ENCODE data around the gene IL4R. TPM values are rescaled to one million over a fixed set of nuclear protein-coding genes. Genes with fewer than 3 reads are reported as not detected.

IL4R gene
- total RNA-seq, 2 donors from 2014 or later, result 30.7 to 89.2 TPM

DNA sequence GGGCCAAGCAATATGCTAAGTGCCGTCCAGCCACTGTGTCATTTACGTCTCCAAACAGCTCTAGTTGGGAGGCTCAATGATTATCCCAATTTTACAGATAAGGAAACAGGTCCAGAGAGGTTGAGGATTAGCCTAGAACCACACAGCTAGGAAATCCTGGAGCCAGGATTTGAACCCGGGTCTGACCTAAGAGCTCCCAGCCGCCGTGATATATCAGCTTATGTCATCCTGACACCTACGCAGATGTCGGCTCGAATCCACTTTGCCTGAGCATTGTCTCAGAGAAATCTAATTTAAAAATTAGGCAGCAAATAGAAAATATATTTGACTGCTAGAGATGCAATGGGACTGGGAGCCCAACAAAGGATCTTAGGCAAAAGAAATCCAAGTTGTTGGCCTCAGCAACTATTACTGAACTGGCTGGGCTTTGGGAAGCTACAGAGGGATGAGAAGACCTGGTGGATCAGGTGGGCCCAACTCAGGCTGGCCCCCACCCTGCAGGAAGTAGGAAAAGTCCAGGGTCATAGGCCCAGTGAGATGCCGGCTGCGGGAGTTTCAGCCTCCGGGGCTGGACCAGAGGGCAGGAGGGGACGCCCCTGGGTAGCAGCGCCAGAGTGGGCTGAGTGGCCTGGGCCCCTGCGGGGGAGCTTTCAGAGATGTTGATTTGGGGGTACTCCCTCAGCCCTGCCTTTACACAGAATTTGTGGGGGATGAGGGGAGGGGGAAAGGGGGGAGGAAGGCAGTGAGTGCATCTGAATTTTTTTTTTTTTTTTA, 53.1 kb downstream of the IL4R start:
- no peak overlapping the region for H3K27ac ChIP-seq
- H3K4me1 ChIP-seq (replicated peaks), result no peaks in the 10 kb centered on the region
- no peak for TF ChIP-seq POLR2AphosphoS5 (IDR thresholded peaks at IDR 0.05)
- TF ChIP-seq POLR2A (IDR thresholded peaks at IDR 0.05), result no peak
- WGBS, result 77% methylated on average over 14 of the region's 14 CpGs
- no peak overlapping the region for H3K4me3 ChIP-seq
- no peaks in the 10 kb centered on the region for H3K27me3 ChIP-seq (replicated peaks; ENCODE audit: insufficient read depth)
- intact Hi-C loops (cut with DNase I), result loop anchor here (5.0 kb wide), 3 partner anchors 55 to 210 kb away; partner anchors contain the start of gene IL4R
- H3K36me3 ChIP-seq, result peaks cover 4 to 11% of the 10 kb centered on the region in 2 donors
- H3K9me3 ChIP-seq, result no peaks in the 10 kb centered on the region
- no peak for DNase-seq (ENCODE audit: low spot score)

DNA sequence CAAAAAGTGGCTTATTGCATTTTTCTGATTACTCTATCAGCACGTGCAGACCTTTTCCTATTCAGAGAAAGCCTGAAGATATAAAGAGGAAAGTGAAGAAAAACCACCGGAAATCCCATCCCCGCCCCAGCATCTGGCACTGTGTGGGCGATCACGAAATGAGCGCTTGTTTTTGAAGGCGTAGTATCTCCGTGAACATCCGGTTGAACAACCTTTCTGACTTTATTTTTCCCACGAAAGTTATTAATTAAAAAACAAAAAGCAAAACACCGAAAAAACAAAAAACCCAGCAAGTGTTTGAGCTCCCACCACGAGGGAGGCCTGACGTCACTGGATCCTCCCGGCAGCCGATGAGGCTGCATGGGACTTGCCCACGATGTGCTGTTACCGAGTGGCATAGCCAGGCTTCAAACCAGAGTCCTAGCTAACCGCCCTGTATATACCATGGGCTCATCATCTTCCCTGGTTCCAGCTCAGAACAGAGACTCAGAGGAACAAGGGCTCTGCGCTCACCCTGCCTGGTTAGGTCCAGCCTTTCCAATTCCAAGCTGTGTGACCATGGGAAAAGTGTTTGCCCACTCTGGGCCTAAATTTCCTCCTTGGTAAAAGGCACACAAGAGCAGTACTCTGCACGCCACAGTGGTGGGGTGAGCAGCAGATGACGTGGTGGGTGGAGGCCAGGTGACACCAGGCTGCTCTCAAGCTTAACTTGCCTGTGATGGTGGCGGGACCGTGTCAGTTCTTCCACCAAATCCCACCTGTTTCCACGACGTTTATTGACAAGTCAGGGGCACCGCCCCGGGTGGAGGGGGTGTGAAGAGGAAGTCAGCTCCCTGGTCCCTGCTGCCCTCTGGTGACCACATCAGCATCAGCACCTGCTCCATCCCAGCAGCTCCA, 53.9 kb downstream of the IL4R start:
- DNase-seq (ENCODE audit: low spot score), result peak; percentile 65
- H3K36me3 ChIP-seq, result peaks cover 4 to 7% of the 10 kb centered on the region in 2 donors
- no peak for TF ChIP-seq POLR2A (IDR thresholded peaks at IDR 0.05)
- TF ChIP-seq, protein P1, sequence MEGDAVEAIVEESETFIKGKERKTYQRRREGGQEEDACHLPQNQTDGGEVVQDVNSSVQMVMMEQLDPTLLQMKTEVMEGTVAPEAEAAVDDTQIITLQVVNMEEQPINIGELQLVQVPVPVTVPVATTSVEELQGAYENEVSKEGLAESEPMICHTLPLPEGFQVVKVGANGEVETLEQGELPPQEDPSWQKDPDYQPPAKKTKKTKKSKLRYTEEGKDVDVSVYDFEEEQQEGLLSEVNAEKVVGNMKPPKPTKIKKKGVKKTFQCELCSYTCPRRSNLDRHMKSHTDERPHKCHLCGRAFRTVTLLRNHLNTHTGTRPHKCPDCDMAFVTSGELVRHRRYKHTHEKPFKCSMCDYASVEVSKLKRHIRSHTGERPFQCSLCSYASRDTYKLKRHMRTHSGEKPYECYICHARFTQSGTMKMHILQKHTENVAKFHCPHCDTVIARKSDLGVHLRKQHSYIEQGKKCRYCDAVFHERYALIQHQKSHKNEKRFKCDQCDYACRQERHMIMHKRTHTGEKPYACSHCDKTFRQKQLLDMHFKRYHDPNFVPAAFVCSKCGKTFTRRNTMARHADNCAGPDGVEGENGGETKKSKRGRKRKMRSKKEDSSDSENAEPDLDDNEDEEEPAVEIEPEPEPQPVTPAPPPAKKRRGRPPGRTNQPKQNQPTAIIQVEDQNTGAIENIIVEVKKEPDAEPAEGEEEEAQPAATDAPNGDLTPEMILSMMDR (IDR thresholded peaks at IDR 0.05), result peak; percentile 82 to 87 (median 86)
- TF ChIP-seq POLR2AphosphoS5 (IDR thresholded peaks at IDR 0.05), result no peak
- H3K27me3 ChIP-seq (replicated peaks; ENCODE audit: insufficient read depth), result no peaks in the 10 kb centered on the region
- H3K4me3 ChIP-seq, result no peak overlapping the region
- no peaks in the 10 kb centered on the region for H3K9me3 ChIP-seq
- intact Hi-C loops (cut with DNase I), result loop anchor here (1.0 to 5.0 kb wide), 5 partner anchors 55 to 210 kb away; partner anchors contain the start of gene IL4R
- H3K27ac ChIP-seq, result peak overlapping the region in 1 of 2 donors; percentile 1
- 29% methylated on average over 27 of the region's 27 CpGs for whole genome bisulfite sequencing
- no peaks in the 10 kb centered on the region for H3K4me1 ChIP-seq (replicated peaks)

DNA sequence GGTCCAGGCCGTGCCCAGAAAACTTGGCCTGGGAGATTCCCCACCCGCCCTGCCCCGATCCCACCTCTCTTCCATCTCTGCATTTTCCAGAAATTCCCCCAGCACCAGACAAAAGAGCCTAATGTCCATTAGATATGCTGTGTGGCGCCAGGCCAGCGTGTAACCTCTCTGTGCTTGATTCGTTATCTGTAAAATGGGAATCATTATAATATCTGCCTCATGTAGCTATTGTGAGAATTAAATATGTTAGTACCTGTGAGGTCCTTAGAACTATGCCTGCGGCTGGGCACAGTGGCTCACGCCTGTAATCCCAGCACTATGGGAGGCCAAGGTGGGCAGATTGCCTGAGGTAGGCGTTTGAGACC, 54.6 kb downstream of the IL4R start:
- TF ChIP-seq POLR2A (IDR thresholded peaks at IDR 0.05), result no peak
- TF ChIP-seq, protein P1 (IDR thresholded peaks at IDR 0.05), result no peak
- no peak for TF ChIP-seq POLR2AphosphoS5 (IDR thresholded peaks at IDR 0.05)
- intact Hi-C loops (cut with DNase I), result loop anchor here (1.0 to 5.0 kb wide), 5 partner anchors 56 to 211 kb away; partner anchors contain the start of gene IL4R
- H3K27ac ChIP-seq, result no peak overlapping the region
- 45% methylated on average over 9 of the region's 9 CpGs for WGBS
- no peaks in the 10 kb centered on the region for H3K4me1 ChIP-seq (replicated peaks)
- H3K4me3 ChIP-seq, result no peak overlapping the region
- H3K27me3 ChIP-seq (replicated peaks; ENCODE audit: insufficient read depth), result no peaks in the 10 kb centered on the region
- H3K9me3 ChIP-seq, result no peaks in the 10 kb centered on the region
- peaks cover 0 to under 1% of the 10 kb centered on the region in 2 donors for H3K36me3 ChIP-seq
- no peak for DNase-seq (ENCODE audit: low spot score)

DNA sequence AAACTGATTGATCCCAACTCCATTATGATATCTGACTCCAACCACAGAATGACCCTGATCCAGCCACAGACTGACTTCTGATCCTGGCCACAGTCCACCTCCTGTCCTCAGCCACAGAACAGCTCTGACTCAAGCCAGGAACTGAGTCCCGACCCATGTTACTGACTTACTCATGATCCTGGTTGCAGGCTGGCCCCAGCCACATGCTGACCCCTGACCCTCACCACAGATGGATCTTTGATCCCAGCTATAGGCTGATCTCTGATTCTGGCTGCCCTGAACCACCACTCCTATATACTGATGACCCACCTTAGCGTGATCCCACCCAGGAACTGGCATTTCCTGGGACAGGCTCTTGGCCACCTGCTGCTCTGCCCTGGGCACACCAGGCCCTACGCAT, 56.0 kb downstream of the IL4R start:
- Histone ChIP-seq H3K27me3 (replicated peaks; ENCODE audit: insufficient read depth) (no peaks in the 10 kb centered on the region), H3K4me1 (replicated peaks) (no peaks in the 10 kb centered on the region), H3K9me3 (no peaks in the 10 kb centered on the region), H3K36me3 (no peaks in the 10 kb centered on the region), H3K27ac (no peak overlapping the region), H3K4me3 (no peak overlapping the region)
- WGBS, result 96% methylated on average over 3 of the region's 3 CpGs
- no peak for TF ChIP-seq POLR2A (IDR thresholded peaks at IDR 0.05)
- TF ChIP-seq, protein P1 (IDR thresholded peaks at IDR 0.05), result no peak
- no peak for TF ChIP-seq POLR2AphosphoS5 (IDR thresholded peaks at IDR 0.05)
- no peak for DNase-seq (ENCODE audit: low spot score)
- intact Hi-C loops (cut with DNase I), result loop anchor here (2.0 to 5.0 kb wide), 4 partner anchors 58 to 213 kb away; partner anchors contain the start of gene IL4R

DNA sequence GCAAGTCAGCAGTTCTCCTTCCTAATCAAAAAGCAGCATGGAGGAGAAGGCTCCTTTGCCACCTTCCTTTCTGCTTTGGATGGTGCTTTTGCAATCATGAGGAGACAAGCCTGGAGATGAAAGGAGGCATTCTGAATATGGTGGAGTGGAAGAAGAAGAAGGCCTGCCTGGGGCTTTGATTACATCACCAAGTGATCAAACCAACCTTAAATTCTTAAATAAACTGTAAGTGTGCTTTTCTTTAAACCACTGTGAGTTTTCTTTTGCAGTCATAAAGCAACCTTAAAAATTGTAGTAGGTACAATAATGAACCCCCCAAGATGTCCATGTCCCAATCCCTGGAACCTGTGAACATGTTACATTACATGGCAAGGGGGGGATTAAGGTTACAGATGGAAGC, 56.5 kb downstream of the IL4R start:
- H3K9me3 ChIP-seq, result no peaks in the 10 kb centered on the region
- H3K27me3 ChIP-seq (replicated peaks; ENCODE audit: insufficient read depth), result no peaks in the 10 kb centered on the region
- no peaks in the 10 kb centered on the region for H3K4me1 ChIP-seq (replicated peaks)
- no peak overlapping the region for H3K4me3 ChIP-seq
- intact Hi-C loops (cut with DNase I), result no loop called here
- no peak overlapping the region for H3K27ac ChIP-seq
- DNase-seq (ENCODE audit: low spot score), result no peak
- no peaks in the 10 kb centered on the region for H3K36me3 ChIP-seq
- no peak for TF ChIP-seq POLR2AphosphoS5 (IDR thresholded peaks at IDR 0.05)
- TF ChIP-seq, protein P1 (IDR thresholded peaks at IDR 0.05), result no peak
- TF ChIP-seq POLR2A (IDR thresholded peaks at IDR 0.05), result no peak
